Stimulated activated CD4-positive, alpha-beta T cell treated with anti-CD3 and anti-CD28 coated beads, TNF-alpha, amount 100 ng/mL, for 4 hours (primary cell): ENCODE results near the gene PHKB.

Source experiments
- DNase-seq, 3 experiments: peaks; one replicate each; pipeline ENCODE4 v3.0.0-alpha.2; 2020; ENCODE audit warnings: low read depth in 3 of 3

PHKB gene

DNA sequence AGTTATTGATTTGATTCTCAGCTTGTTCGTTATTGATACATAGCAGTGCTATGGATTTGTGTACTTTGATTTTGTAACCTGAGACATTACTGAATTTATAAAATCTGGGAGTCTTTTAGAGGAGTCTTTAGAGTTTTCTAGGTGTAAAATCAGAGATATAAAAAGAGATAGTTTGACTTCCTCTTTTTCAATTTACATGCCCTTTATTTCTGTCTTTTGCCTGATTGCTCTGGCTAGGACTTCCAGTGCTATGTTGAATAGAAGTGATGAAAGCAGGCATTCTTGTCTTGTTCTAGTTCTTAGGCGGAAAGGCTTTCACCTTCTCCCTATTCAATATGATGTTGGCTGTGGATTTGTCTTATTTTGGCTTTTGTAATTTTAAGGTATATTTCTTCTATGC, 106.2 kb downstream of the PHKB start:
- no peak for DNase-seq

DNA sequence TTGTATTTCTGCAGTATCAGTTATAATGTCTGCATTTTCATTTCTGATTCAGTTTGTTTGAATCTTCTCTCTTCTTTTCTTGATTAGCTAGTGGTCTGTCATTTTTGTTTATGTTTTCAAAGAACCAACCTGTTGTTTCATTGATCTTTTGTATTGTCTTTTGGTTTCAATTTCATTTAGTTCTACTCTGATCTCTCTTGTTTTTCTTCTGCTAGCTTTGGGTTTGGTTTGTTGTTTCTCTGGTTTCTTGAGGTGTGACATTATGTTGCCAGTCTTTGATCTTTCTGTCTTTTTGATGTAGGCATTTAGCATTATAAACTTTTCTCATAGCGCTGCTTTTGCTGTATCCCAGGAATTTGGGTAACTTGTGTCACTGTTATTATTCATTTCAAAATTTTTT, 107.2 kb downstream of the PHKB start:
- DNase-seq = no peak

DNA sequence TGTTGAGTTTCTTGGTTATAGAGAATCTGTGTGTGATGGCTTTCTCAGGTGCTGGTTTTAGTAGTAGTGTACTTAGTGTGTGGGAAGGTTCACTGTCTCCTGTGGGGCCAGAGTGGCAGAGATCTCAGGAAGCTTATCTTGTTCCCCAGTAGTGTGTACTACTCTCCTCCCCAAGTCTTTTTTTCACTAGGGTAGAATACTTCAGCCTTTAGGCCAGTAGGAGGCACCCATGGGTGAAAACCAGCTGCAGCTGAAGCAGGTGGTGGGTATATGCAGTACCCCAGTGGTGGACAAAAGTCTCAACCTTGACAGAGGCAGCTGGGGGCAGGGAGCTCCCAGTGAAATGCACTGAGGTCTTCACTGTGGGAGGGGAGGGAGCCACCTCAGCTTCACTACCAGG, 109.9 kb downstream of the PHKB start:
- no peak for DNase-seq

DNA sequence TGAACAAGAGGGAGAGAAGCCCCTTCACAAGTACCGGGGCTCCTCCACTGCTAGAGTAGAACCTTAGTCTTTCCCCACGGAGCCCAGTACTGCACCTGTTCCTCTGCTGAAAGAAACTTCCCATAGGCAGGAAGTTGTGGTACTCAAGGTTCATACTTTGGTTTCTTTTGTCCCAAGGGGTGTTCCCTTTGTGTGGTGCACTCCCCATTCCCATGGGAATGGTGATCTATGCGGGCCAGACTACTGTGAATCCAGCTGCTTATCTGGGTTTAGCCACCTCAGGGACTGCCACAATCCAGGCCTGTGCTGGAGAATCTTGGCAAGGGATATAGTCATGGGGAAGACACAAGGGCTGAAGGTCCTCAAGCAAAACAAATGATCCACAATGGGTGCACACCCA, 110.6 kb downstream of the PHKB start:
- no peak for DNase-seq

DNA sequence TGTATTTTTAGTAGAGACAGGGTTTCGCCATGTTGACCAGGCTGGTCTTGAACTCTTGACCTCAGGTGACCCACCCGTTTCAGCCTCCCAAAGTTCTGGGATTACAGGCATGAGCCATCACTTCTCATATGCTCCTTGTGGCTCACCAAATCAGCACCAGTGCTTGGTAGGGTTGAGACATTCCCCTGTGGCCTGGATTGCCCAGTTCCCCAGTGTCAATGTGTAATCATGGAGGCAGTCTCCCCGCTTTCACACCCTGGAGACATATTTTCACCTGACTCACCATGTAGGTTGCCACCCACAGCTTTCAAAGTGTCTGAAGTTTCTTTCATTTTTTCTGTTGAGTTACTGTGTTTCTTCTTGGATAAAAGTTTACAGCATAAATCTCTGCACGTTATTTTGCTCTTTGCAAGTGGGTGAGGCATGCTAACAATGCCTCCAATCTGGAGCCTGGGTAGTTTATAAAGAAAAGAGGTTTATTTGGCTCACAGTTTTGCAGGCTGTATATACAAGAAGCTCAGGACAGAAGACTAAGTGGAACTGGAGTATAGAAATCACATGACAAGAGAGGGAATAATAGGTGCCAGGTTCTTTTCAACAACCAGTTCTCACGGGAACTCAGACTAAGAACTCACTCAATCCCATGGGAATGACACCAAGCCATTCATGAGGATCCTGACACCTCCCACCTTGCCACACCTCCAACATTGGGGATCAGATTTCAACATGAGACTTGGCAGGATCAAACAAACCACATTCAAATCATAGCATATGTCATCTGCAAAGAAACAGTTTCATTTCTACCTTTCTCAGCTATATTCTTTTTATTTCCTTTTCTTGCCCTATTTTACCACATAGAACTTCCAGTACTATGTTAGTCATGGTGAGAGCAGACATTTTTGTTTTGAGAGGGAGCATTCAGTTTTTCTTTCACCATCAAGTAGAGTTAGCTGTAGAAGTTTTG, 113.2 kb downstream of the PHKB start:
- DNase-seq = no peak

DNA sequence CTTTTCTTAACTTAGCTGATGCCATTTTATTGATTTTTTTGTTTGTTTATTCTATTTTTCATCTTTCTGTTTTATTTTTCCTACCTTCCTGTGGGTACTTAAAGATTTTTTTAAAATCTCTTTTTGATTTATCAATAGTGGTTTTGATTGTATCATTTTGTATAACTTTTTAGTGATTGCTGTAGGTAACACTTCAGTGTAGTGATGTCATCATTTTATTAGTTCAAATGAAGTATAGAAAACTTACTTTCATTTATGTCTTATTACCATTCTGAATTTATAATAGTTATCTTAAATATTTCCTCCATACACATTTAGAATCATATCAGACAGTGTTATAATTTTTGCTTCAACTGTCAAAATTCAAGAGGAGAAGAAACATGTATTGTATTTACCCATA, 115.9 kb downstream of the PHKB start:
- DNase-seq = no peak

DNA sequence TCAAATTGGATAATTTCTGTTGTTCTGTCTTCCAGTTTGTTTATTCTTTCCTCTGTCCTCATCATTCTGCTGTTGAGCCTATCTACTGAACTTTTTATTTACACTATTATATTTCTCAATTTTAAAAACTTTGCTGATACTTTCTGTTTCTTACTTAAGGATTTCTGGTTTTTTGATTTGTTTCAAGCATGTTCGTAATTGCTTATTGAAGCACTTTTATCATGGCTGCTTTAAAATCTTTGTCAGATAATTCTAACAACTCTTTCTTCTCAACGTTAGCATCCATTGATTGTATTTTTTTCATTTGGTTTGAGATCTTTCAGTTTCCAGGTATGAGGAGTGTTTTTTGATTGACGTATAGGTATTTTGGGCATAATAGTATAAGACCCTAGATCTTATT, 116.9 kb downstream of the PHKB start:
- no peak for DNase-seq

DNA sequence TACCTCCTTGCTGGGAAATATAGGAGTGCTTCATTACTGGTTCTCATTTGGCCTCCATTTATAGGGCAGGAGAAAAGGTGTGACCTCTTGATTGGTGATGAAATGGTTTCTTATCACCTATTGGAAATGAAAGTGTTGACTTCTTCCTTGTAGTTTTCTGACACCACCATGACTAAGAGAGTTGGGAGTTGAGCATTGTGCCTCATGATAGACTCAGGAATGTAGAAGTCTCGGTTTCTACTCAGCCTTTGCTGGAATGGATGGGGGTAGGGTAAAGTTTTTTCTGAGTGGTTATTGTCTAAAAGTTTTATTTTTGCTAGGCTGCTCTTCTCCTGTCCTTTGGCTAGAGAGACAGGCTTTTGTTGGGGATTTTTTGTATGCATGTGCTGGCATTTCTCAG, 117.4 kb downstream of the PHKB start:
- DNase-seq = no peak

DNA sequence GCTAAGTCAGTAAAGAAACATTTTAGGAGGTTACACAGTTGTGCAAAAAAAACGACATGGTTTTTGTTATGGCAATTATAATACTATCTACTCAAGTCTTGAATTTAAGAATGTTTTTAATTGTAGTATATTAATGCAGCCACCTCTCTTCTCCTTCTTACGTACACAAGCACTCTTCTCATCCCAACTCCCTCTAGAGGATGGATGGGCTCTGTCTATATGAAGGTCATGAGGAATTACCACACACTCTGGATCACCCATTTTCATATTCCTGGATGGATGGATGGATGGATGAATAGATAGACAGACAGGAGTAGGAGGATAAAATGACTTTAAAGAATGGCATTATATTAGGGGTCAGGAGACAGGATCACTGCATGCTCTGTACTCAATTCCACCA, 120.0 kb downstream of the PHKB start:
- DNase-seq = no peak

DNA sequence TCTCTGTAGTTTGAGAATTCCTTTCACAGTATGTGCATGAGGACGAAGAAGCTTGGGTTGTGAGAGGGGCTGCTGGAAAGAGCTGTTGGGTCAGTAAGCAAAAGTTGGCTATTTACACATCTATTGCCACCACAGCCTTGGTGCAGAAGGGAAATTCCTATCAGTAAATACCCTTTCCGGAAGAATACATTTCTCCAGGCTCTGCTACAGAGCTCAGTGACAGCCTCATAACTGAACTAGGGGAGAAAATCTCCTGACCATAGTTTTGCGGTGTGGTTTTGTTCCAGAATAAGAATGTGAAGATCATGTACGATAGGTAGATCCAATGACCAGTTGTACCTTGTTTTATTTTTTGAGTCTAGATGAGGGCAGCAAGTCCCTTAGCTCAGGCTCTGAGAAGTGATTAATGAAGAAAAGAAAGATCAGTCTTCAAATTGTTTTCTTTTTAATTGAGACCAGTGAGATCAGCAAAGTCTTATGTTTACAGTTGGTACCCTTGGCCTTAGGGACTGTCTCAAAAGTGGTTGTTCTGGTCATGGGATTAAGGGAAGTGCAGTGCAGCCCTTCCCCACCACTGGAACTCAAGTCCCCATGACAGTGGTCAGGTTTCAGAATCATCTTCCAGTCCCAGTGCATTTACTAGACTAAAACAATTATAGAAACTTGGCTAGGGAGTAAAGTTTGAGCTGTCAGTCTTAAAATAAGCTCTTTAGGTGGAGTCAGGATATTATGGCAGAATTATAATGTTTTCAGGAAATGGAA, 123.5 kb downstream of the PHKB start:
- DNase-seq = no peak

DNA sequence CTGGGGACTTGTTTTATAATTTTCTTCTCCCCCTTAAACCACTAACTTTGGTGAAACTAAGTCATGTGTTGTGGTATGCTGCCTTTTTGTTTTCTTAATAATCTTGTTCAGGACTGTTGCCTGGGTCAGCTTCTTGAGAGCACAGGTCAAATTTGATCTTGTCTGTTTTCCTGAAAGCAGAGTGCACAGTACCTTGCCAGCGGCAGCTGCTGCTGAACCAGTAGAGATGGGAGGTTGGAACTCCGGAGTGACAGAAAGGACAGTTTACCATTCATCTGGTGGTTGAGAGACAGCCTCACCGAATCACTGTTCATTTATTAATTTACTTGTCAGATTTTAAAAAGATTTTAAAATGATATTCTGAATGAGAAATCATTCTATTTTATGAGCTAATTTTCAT, 125.0 kb downstream of the PHKB start:
- DNase-seq = no peak

DNA sequence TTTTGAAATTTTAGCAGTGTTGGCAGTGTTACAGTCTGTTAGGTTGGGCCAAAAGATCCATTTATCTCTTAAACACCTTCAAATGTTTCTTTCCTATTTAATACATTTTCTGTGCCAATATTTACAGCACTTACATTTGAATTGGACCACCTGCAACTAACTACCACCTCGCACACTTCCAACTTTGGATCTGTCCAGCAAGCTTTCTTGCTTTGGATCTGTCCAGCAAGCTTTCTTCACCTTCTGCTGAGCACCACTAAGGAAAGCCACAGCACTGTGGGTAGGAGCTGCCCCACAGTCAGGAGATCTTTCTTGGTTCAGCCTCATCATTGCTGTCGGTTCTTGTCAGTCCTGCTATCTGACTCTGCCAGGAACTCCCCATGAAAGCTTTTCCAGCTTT, 129.3 kb downstream of the PHKB start:
- no peak for DNase-seq

DNA sequence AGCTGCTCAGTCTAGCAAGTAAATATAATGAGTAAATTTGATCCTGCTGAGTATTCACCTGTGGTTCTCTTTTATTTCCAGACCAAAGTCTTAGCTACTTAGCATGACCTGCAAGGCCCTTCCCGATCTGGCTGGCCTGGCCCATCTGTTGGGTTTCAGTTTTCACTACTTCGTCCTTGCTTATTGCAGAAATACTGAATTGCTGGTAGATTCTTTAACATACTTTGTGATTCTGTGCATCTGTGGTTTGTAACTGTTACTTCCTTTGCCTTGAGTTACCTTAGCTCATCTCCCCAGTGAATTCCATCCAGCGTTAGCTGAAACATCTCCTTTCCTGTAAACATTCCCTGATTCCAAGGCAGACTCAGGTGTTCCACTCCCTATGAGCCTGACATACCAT, 131.1 kb downstream of the PHKB start:
- no peak for DNase-seq

DNA sequence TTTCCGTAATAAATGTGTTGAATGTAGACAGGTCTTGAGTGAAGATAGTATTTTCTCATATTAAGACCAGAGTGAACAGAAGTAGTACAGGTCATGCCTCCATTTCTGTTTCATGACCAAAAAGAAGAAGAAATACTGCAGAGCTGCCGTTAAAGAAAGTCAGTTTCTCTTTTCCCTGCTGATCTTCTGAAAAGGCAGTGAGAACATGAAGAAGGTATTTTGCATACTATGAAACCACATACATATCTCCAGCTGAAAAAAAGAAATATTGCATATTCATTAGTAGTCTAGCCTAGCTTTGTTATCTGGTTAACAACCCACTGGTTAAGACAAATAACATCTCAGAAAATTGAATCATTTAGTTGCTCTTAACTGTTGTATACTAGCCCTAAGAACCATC, 138.4 kb downstream of the PHKB start:
- no peak for DNase-seq

DNA sequence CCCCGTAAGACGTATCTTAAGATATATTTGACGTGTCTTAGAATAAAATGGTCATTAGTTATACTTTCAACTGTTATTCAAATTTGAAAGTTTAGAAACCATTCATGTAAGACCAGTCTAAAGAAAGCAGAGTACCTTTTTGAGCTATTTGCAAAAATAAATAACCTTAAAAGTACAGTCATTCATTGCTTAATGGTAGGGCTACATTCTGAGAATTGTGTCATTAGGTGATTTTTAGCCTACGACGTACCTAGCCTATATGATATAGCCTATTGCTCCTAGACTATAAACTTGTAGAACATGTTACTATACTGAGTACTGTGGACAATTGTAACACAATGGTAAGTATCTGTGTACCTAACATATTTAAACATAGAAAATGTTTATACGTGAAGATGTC, 139.2 kb downstream of the PHKB start:
- no peak for DNase-seq

DNA sequence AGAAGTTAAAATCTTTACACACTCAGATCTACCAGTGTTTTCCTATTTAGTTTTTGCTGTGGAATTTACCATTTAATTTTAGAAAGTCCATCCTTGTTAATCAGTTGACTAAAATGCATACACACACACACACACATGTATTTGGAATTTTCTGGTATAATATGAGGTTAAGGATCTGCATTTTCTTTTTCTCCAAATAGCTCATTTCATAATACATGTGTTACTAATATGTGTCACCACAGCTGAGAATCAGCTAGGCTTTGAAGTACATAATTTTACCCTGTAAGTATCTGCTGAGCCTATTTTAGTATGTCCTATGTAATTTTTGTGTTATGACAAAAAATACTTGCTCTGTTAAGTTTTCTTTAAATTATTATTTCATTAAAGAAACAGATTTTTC, 143.2 kb downstream of the PHKB start:
- no peak for DNase-seq

DNA sequence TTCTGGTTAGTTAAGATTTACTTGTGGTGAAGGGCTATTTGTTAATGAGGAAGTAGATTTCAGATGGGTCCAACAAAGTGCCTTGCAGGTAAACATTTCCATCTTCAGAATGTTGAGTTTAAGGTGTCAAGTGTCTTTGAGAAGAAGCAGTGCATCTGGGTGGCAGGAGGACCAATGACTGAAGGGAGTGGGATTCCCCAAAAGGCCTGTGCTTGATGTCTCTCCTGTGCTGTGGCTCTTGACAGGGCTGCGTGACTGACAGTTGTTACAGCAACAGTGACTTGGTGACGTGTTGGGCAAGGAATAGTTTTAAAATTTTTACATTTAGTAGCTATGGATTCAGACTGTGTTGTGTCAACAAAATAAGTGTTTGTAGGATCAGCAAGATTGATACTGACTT, 149.9 kb downstream of the PHKB start:
- no peak for DNase-seq

DNA sequence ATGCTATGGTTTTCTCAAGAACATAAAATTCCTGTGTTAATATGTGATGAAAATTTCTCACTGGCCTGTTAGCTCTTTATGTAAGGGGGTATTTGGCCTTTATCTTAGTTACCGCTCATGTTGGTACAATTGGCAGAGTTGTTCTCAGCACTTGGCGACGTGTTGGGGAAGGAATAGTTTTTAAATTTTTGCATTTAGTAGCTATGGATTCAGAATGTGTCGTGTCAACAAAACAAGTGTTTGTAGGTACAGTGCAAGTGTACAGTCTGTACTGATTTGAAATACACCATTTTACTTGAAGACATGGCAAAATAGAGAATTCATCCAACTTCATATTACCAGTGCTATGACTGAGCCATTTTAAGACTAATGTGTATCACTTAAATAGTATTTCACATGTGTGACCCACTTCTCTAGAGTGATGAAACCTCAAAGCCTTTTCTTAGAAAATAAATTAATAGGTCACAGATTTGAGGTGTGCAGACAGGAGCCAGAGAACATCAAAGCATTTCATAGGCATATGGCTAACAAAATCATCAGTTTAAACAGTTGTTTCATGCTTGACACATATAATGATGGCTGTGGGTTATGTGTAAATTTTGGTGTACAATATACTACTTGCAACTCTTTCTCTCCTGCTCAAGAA, 150.8 kb downstream of the PHKB start:
- no peak for DNase-seq

DNA sequence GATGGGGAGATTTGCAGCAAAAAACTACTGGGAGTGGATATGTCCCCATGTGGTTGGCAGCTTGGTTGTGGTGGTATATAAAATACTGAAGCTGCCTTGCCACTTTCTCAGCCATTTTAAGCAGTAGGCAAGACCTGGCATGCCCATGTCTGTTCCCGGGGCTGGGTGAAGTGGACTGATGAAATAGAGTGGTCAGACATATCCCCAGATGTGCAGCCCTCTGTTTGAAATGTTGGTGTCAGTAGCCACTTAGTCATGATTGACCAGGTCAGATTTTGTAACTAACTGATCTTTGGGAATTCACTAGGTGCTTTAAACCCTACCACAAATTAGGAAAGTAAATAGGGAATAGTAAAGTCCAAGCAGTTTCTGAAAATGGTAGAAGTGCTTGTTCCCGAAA, 151.6 kb downstream of the PHKB start:
- DNase-seq = no peak

DNA sequence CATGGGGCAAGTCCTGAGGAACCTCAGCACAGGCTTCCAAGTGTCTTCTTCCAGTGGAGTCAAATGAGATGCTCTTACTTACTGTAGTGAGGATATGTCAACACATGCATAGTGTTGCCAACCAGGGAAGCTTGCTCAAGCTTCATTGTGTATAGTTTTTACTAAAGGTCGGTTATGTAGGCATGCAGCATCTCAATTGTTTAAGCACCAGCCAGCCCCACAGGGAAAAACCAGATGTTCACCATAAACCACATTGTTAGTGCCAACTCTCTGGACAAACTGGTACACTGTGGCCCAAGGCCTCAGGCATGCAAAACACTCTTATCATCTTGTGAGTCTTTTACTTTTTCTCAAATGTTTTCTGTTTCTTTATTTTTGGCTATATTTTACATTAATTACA, 152.1 kb downstream of the PHKB start:
- no peak for DNase-seq

DNA sequence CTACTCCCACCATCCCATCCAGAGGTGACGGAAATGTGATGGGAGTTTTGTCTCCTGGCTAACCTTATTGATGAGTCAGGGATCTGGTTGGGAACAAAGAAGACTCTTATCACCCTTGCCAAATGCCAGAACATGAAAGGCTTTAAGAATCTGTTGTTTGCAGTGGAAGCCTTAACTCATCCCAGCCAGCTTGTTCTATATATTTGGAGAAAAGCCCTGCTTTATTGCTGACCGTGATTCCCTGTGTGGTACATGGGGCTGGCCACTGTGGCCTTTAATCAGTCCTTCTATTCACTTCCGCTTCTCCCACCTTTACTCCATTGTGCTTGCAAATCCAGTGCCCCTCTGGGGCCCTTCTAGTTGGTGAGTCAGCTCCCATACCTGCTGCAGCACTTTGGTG, 156.6 kb downstream of the PHKB start:
- no peak for DNase-seq

DNA sequence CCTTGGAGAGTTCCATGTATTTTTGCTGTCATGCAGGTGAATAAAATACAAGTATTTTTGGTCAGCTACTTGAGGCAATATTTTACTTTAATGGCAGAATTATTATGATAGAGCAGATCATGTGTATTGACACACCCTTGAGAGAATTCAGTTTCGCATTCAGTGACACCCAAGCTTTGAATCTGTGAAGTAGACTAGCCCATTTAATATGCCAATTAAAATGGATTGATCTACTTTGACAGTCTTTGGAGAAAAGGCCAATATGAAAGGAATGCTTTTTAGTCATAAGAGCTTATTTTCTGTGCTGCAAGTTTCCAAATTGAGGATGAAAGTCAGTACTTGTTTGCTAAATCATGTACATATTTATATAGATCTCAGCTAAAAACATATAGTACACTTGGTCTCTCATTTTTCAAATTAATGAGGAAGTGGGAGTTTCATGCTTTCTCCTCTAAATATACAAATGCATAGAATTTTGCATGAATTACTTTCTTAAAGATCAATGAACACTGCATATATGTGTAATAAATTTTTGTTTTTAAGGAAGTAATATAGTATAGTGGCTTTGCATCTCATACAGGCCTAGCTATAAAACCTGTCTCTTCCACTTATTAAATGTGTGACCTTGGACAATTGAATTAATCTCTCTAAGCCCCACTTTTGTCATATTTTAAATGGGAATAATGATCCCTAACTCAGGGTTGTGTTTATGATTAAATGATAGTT, 161.5 kb downstream of the PHKB start:
- DNase-seq = no peak
